ENCODE results near the gene RHEB.

DNA sequence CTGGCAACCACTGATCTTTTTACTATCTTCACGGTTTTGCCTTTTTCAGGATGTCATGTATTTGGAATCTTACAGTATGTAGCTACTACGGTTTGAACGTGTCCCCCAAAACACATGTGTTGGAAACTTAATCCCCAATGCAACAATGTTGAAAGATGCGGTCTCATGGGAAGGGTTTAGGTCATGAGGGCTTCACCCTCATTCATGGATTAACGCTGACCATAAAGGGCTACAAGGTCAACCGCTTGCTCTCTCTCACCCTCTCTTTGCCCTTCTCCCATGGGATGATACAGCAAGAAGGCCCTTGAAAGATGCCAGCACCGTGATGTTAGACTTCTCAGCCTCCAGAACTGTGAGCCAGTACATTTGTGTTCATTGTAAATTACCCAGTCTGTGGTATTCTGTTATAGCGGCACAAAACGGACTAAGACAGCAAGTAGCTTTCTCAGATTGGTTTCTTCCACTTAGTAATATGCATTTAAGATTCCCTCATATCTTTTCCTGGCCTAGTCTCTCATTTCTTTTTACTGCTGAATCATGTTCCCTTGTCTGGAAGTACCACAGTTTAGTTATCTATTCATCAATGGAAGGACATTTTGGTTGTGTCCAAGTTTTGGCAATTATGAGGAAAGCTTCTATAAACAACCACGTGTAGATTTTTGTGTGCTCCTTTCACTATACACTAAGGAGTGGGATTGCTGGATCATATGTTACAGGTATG is 76.8 kb downstream of the RHEB start:
- TF ChIP-seq CTCF (IDR thresholded peaks at IDR 0.05; ENCODE audit: poor library complexity), result no peak
- TF ChIP-seq EZH2phosphoT487 (IDR thresholded peaks at IDR 0.05; ENCODE audit: low read depth, severe bottlenecking, unreplicated experiment), result no peak

Data from hepatocyte (in vitro differentiated cells).